Heart right ventricle (tissue), 16 donors: ENCODE measurements around the gene MACROD2. TPM values are rescaled to one million over a fixed set of nuclear protein-coding genes. Genes with fewer than 3 reads are reported as not detected.

Source experiments
- ATAC-seq, 8 donors: fragments of 200-7000 bp; cut with Tn5 transposase; one replicate each; pipeline ENCODE4 v1.9.1; 2020; ENCODE audit warnings: mild to moderate bottlenecking in 8 of 8, moderate library complexity in 8 of 8, moderate number of reproducible peaks in 1 of 8
- DNase-seq, 2 donors: peaks; one replicate each; pipeline ENCODE4 v3.0.0-alpha.2; 2020
- H3K27ac ChIP-seq, 10 donors: fragments of 200-600 bp; sonication (generic) in 2 of 10; one replicate each; pipeline versions ENCODE4 v1.5.0 to v1.8.0; 2020 to 2022; ENCODE audit warnings: mild to moderate bottlenecking in 3 of 10
- H3K27me3 ChIP-seq, 7 donors: fragments of 200-600 bp; one replicate each; pipeline ENCODE4 v1.8.0; 2021 to 2022; ENCODE audit warnings: mild to moderate bottlenecking in 2 of 7
- H3K36me3 ChIP-seq, 9 donors: fragments of 200-600 bp; sonication (generic) in 1 of 9; one replicate each; pipeline versions ENCODE4 v1.5.0 to v1.8.0; 2020 to 2022; ENCODE audit warnings: mild to moderate bottlenecking in 2 of 9
- H3K4me1 ChIP-seq, 9 donors: fragments of 200-600 bp; sonication (generic) in 1 of 9; one replicate each; pipeline versions ENCODE4 v1.5.0 to v1.8.0; 2020 to 2022; ENCODE audit warnings: mild to moderate bottlenecking in 4 of 9
- H3K4me3 ChIP-seq, 10 donors: fragments of 200-600 bp; sonication (generic) in 2 of 10; one replicate each; pipeline versions ENCODE4 v1.5.0 to v1.8.0; 2020 to 2022; ENCODE audit warnings: mild to moderate bottlenecking in 7 of 10, moderate library complexity in 2 of 10
- H3K9me3 ChIP-seq, 11 donors: fragments of 200-600 bp in 10 of 11; sonication (generic) in 2 of 11; one replicate each; pipeline versions ENCODE4 v1.5.0 to v1.8.0; 2013 to 2022; ENCODE audit warnings: mild to moderate bottlenecking in 2 of 11, control low read depth in 1 of 11, moderate library complexity in 1 of 11
- WGBS, 2 donors: extraction: QIAGEN DNeasy Blood & Tissue Kit; methylation state at CpG; one replicate each; pipeline ENCODE4 v1.1.7; 2013; ENCODE audit warnings: inconsistent platforms in 1 of 2; 5-methylcytosine and 5-hydroxymethylcytosine counted together
- intact Hi-C, 10 donors: fragments of 100-400 bp; cut with DNase I; formaldehyde crosslinking; loops; one replicate each; pipeline versions ENCODE4 v1.11.1 to v1.14.2; 2022
- polyA plus RNA-seq, 2 donors: library from polyadenylated mRNA; stranded (reverse); fragments of 200-250 nt; gene quantifications; one replicate each; pipeline ENCODE4 v1.2.3, GENCODE V29; 2013
- total RNA-seq, 10 donors: library from RNA; stranded (reverse); fragmentation: NEBNext Ultra II Directional in 3 of 10; extraction: Animal tissue kit (Norgen Biotek cat#: 25700) in 3 of 10; gene quantifications; one replicate each; pipeline versions ENCODE4 v1.2.1 to v1.2.4, GENCODE V29; 2021 to 2023
- TF ChIP-seq, protein P1 (sequence below), 9 donors: fragments of 200-600 bp; sonication (generic) in 2 of 9; IDR thresholded peaks; one replicate each; pipeline versions ENCODE4 v1.5.0 to v1.8.0; 2021 to 2022; ENCODE audit warnings: antibody characterized with exemption in 9 of 9, mild to moderate bottlenecking in 5 of 9, moderate library complexity in 1 of 9
- donor health status: Arrhythmogenic right ventricular cardiomyopathy.
- donor health status: ischemic (EF 13 %, LVEDD 7.1; RV severe dilation, severe dysfunction).
- donor health status: healthy with polysubstance abuse.
- donor health status: DM: no; HTN: yes; CAD: no.
- donor health status: DM: no; HTN: no; CAD: no.
- donor health status: ischemic (EF 25% LVEDD 6.9; RV normal size, moderate dysfunction).
- donor health status: ischemic (EF 25% LVEDD 5.7; RV mildly dilated, moderate dysfunction).
- donor health status: healthy.
- donor health status: DM: yes; HTN: yes; CAD: no.
- donor health status: Ischemic cardiomyopathy.
- donor health status: ischemic (EF 35%, LVEDD 5.7; RV mildly dilated, moderate dysfunction).
- donor health status: nonischemic (EF 11% LVEDD 7.7; RV severe dilation, severe dysfunction).
- donor health status: DM: yes; HTN: yes; CAD: no.
- donor health status: PGD.
- donor health status: ischemic (EF 29% LVEDD 5.4; RV normal size, mild dysfunction).
- donor health status: nonischemic (EF 23%, LVEDD 6.1; RV moderate dilation, normal function).

MACROD2 gene
- total and polyA plus RNA-seq, 12 donors: 0.28 to 6.4 (median 4.1) TPM

- Histone ChIP-seq H3K36me3 (no peaks in the 10 kb centered on the region), H3K9me3 (peaks cover 0 to 17% (median 0%) of the 10 kb centered on the region in 11 donors)
- no peak for ATAC-seq
Measured at GRCh38 chr20:14199111-14199510, 203.8 kb downstream of the MACROD2 start.

GRCh38 chr20:14203657-14204056, 208.3 kb downstream of the MACROD2 start:
- Histone ChIP-seq H3K27me3 (no peaks in the 10 kb centered on the region), H3K4me1 (no peaks in the 10 kb centered on the region), H3K9me3 (peaks cover 0 to 17% (median 0%) of the 10 kb centered on the region in 11 donors), H3K4me3 (no peak overlapping the region), H3K27ac (no peak overlapping the region), H3K36me3 (no peaks in the 10 kb centered on the region)
- WGBS, 2 donors: 92 to 100% methylated on average over 2 of the region's 2 CpGs
- intact Hi-C loops: no loop called here
- DNase-seq (no peak), ATAC-seq (no peak)
- TF ChIP-seq, protein P1, sequence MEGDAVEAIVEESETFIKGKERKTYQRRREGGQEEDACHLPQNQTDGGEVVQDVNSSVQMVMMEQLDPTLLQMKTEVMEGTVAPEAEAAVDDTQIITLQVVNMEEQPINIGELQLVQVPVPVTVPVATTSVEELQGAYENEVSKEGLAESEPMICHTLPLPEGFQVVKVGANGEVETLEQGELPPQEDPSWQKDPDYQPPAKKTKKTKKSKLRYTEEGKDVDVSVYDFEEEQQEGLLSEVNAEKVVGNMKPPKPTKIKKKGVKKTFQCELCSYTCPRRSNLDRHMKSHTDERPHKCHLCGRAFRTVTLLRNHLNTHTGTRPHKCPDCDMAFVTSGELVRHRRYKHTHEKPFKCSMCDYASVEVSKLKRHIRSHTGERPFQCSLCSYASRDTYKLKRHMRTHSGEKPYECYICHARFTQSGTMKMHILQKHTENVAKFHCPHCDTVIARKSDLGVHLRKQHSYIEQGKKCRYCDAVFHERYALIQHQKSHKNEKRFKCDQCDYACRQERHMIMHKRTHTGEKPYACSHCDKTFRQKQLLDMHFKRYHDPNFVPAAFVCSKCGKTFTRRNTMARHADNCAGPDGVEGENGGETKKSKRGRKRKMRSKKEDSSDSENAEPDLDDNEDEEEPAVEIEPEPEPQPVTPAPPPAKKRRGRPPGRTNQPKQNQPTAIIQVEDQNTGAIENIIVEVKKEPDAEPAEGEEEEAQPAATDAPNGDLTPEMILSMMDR (IDR thresholded peaks at IDR 0.05): no peak

More at GRCh38 chr20:14199111-14199510, 203.8 kb downstream of the MACROD2 start:
- no peak for DNase-seq
- intact Hi-C loops: no loop called here
- Histone ChIP-seq H3K27me3 (no peaks in the 10 kb centered on the region), H3K4me1 (no peaks in the 10 kb centered on the region), H3K4me3 (no peak overlapping the region), H3K27ac (no peak overlapping the region)
- 42 to 49% methylated on average over 2 of the region's 2 CpGs for WGBS, 2 donors
- TF ChIP-seq, protein P1 (IDR thresholded peaks at IDR 0.05): no peak

- H3K9me3 ChIP-seq: peaks cover 0 to 13% (median 0%) of the 10 kb centered on the region in 11 donors
- H3K36me3 ChIP-seq: no peaks in the 10 kb centered on the region
- no peak overlapping the region for H3K4me3 ChIP-seq
- WGBS, 2 donors: 39 to 64% methylated on average over 4 of the region's 4 CpGs
- DNase-seq (no peak), ATAC-seq (no peak)
- TF ChIP-seq, protein P1 (IDR thresholded peaks at IDR 0.05): no peak
- no peaks in the 10 kb centered on the region for H3K27me3 ChIP-seq
- intact Hi-C loops: no loop called here
- H3K27ac ChIP-seq: no peak overlapping the region
- H3K4me1 ChIP-seq: no peaks in the 10 kb centered on the region
Measured at GRCh38 chr20:14207591-14207990, 212.3 kb downstream of the MACROD2 start.

DNA sequence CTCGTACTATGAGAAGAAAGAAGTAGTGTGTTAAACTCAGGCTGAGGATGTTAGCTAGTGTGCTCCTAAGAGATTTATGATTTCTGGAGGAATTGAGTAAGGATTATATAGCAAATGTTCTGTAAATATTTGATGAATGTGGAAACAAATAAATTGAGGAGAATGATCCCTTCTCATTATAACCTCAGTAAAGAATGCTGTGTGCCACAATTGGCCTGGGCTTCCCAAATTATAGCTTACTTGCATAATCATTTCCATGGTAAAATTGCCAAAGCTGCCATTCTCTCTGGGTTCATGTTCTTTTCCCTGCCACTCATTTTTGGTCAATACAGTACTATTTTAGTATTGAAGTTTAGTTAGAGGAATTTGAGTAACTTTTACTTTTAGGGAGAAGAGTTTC, 213.6 kb downstream of the MACROD2 start:
- WGBS, 2 donors: 91 to 93% methylated on average over 1 of the region's 1 CpG
- intact Hi-C loops: no loop called here
- H3K27ac ChIP-seq: no peak overlapping the region
- DNase-seq (no peak), ATAC-seq (no peak)
- no peak overlapping the region for H3K4me3 ChIP-seq
- no peaks in the 10 kb centered on the region for H3K36me3 ChIP-seq
- H3K4me1 ChIP-seq: no peaks in the 10 kb centered on the region
- H3K9me3 ChIP-seq: no peaks in the 10 kb centered on the region
- TF ChIP-seq, protein P1 (IDR thresholded peaks at IDR 0.05): no peak
- H3K27me3 ChIP-seq: no peaks in the 10 kb centered on the region
